Glutamatergic neuron (in vitro differentiated cells): Measurements from ENCODE around the gene RTEL1. TPM values are rescaled to one million over a fixed set of nuclear protein-coding genes. Genes with fewer than 3 reads are reported as not detected.

Source experiments
- DNase-seq: peaks from one replicate; pipeline ENCODE4 v3.0.0; 2022
- H3K27ac Mint-ChIP-seq: one replicate; pipeline ENCODE4 v1.8.0; 2020; ENCODE audit warnings: mild to moderate bottlenecking, mixed read lengths, inconsistent platforms; ENCODE audit not compliant: unreplicated experiment
- H3K27me3 Mint-ChIP-seq: one replicate; pipeline ENCODE4 v1.8.0; 2020; ENCODE audit warnings: mild to moderate bottlenecking, moderate library complexity, mixed read lengths, inconsistent platforms; ENCODE audit not compliant: unreplicated experiment
- H3K36me3 Mint-ChIP-seq: one replicate; pipeline ENCODE4 v1.8.0; 2020; ENCODE audit warnings: mild to moderate bottlenecking, mixed read lengths, inconsistent platforms; ENCODE audit not compliant: unreplicated experiment
- H3K4me1 Mint-ChIP-seq: one replicate; pipeline ENCODE4 v1.8.0; 2020; ENCODE audit warnings: mild to moderate bottlenecking, low read depth, mixed read lengths, inconsistent platforms; ENCODE audit not compliant: unreplicated experiment
- H3K4me3 Mint-ChIP-seq: one replicate; pipeline ENCODE4 v1.8.0; 2020; ENCODE audit warnings: mild to moderate bottlenecking, mixed read lengths, inconsistent platforms; ENCODE audit not compliant: unreplicated experiment
- H3K9me3 Mint-ChIP-seq: one replicate; pipeline ENCODE4 v1.8.0; 2020; ENCODE audit warnings: mild to moderate bottlenecking, moderate library complexity, mixed read lengths, inconsistent platforms; ENCODE audit not compliant: unreplicated experiment
- CTCF ChIP-seq: fragments of 200-600 bp; sonication (generic); IDR thresholded peaks from one replicate; pipeline ENCODE4 v1.5.0; 2021; ENCODE audit not compliant: partially characterized antibody, unreplicated experiment
- total RNA-seq: library from RNA; stranded (reverse); fragmentation: NEBNext Ultra II Directional; extraction: Animal tissue kit (Norgen Biotek cat#: 25700); gene quantifications from one replicate; pipeline ENCODE4 v1.2.1, GENCODE V29; 2021; ENCODE audit not compliant: unreplicated experiment

RTEL1 gene
- total RNA-seq, 1 donor from 2014 or later: 36.3 TPM

GRCh38 chr20:63689046-63690002, 31.2 kb downstream of the RTEL1 start:
- Mint-ChIP-seq H3K27me3 (peaks cover 7% of the 10 kb centered on the region), H3K4me1 (no peaks in the 10 kb centered on the region), H3K36me3 (no peaks in the 10 kb centered on the region), H3K27ac (no peak overlapping the region), H3K9me3 (peaks cover 6% of the 10 kb centered on the region), H3K4me3 (no peak overlapping the region)
- TF ChIP-seq CTCF: no peak
- DNase-seq: no peak

DNA sequence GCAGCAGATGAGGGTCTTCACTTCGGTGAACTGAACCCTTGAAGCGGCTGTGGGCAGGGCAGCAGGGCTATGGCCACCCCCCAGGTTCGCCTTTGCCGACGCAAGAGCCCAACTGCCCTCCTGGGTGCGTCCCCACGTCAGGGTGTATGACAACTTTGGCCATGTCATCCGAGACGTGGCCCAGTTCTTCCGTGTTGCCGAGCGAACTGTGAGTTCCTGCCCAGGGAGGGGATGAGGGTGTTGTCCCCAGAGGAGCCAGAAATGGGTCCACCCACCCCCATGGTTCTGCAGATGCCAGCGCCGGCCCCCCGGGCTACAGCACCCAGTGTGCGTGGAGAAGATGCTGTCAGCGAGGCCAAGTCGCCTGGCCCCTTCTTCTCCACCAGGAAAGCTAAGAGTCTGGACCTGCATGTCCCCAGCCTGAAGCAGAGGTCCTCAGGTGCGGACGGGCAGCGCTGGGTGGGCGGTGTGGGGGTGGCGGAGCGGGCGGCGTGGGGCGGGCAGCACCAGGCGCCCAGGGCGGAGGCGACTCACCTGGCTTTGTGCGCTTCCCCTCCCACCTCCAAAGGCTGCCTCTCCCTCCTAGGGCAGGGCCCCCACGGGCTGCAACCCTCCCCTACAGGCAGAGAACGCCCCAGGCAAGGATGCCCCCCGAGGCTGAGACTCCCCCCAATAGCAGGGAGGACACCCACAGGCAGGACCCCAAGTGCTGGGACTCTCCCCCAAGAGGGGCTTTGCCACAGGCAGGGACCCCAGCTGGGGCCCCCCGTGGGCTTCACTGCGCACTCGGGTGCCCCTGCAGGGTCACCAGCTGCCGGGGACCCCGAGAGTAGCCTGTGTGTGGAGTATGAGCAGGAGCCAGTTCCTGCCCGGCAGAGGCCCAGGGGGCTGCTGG, 32.1 kb downstream of the RTEL1 start:
- Mint-ChIP-seq H3K27me3 (peaks cover 7% of the 10 kb centered on the region), H3K4me1 (no peaks in the 10 kb centered on the region)

GRCh38 chr20:63690898-63691710, 33.0 kb downstream of the RTEL1 start:
- DNase-seq: peak; percentile 26
- H3K4me3 Mint-ChIP-seq: no peak overlapping the region
- no peaks in the 10 kb centered on the region for H3K4me1 Mint-ChIP-seq
- H3K27me3 Mint-ChIP-seq: peaks cover 7% of the 10 kb centered on the region
- H3K9me3 Mint-ChIP-seq: peaks cover 3% of the 10 kb centered on the region
- no peak for TF ChIP-seq CTCF
- no peak overlapping the region for H3K27ac Mint-ChIP-seq
- H3K36me3 Mint-ChIP-seq: no peaks in the 10 kb centered on the region

More for the DNA sequence above, 32.1 kb downstream of the RTEL1 start:
- no peak for TF ChIP-seq CTCF
- H3K4me3 Mint-ChIP-seq: no peak overlapping the region
- H3K36me3 Mint-ChIP-seq: no peaks in the 10 kb centered on the region
- no peak for DNase-seq
- H3K27ac Mint-ChIP-seq: no peak overlapping the region
- peaks cover 6% of the 10 kb centered on the region for H3K9me3 Mint-ChIP-seq

GRCh38 chr20:63691711-63692435, 33.8 kb downstream of the RTEL1 start:
- H3K4me3 Mint-ChIP-seq: no peak overlapping the region
- no peak for TF ChIP-seq CTCF

More at GRCh38 chr20:63691711-63692435, 33.8 kb downstream of the RTEL1 start:
- Mint-ChIP-seq H3K27me3 (peaks cover 7% of the 10 kb centered on the region), H3K36me3 (no peaks in the 10 kb centered on the region), H3K4me1 (no peaks in the 10 kb centered on the region), H3K27ac (no peak overlapping the region), H3K9me3 (peaks cover 3% of the 10 kb centered on the region)
- peak; percentile 7 for DNase-seq
